Testis (tissue), 3 donors: Measurements from ENCODE around the gene PAX4. TPM values are rescaled to one million over a fixed set of nuclear protein-coding genes. Genes with fewer than 3 reads are reported as not detected.
A peak's percentile ranks its signal among the peaks of the same experiment; 100 is the strongest.

Source experiments
- DNase-seq: peaks from one replicate; pipeline ENCODE4 v3.0.0-alpha.2; 2019
- H3K27ac ChIP-seq, 2 donors: fragments of 200-600 bp; sonication (generic); one replicate each; pipeline ENCODE4 v1.5.1; 2019
- H3K27me3 ChIP-seq: fragments of 200-600 bp; sonication (generic); one replicate; pipeline ENCODE4 v1.5.1; 2019
- H3K36me3 ChIP-seq: fragments of 200-600 bp; sonication (generic); one replicate; pipeline ENCODE4 v1.5.1; 2017; ENCODE audit warnings: low read depth; ENCODE audit errors: missing control alignments
- H3K4me1 ChIP-seq: fragments of 200-600 bp; sonication (generic); one replicate; pipeline ENCODE4 v1.5.1; 2019
- H3K4me3 ChIP-seq, 2 donors: fragments of 200-600 bp; sonication (generic); one replicate each; pipeline ENCODE4 v1.5.1; 2017 to 2019
- H3K9me3 ChIP-seq: fragments of 200-600 bp; sonication (generic); one replicate; pipeline ENCODE4 v1.5.1; 2017
- POLR2A ChIP-seq: fragments of 450-650 bp; IDR thresholded peaks from one replicate; pipeline ENCODE4 v1.6.1; 2017; ENCODE audit warnings: antibody characterized with exemption, mild to moderate bottlenecking, moderate library complexity
- WGBS, 2 donors: methylation state at CpG; one replicate each; pipeline ENCODE4 v1.1.5; 2018; 5-methylcytosine and 5-hydroxymethylcytosine counted together
- intact Hi-C: fragments of 100-400 bp; cut with DNase I; formaldehyde crosslinking; loops from one replicate; pipeline ENCODE4 v1.15.1; 2023; ENCODE audit warnings: low total_unique reads
- polyA plus RNA-seq: library from polyadenylated mRNA; stranded (reverse); fragments of 350-450 nt; fragmentation: Illumina TruSeq; extraction: RNeasy Lipid Tissue Mini Kit (QIAGEN cat#74804); gene quantifications from one replicate; pipeline ENCODE4 v1.2.3, GENCODE V29; 2014; ENCODE audit warnings: low read depth, low replicate concordance; ENCODE audit not compliant: insufficient read depth
- total RNA-seq, 2 donors: library from RNA; depleted of rRNA; stranded (reverse); fragments of >200 nt; gene quantifications; one replicate each; pipeline ENCODE4 v1.2.3, GENCODE V29; 2016
- TF ChIP-seq, protein P1 (sequence below), 3 experiments: fragments of 450-650 bp in 2 of 3; fragments of 200-600 bp in 1 of 3; sonication (generic) in 1 of 3; IDR thresholded peaks; one replicate each; pipeline ENCODE4 v1.5.1; 2016 to 2019; ENCODE audit warnings: antibody characterized with exemption in 3 of 3, mild to moderate bottlenecking in 2 of 3, moderate library complexity in 1 of 3

Gene PAX4
- total and polyA plus RNA-seq, 3 donors from 2014 or later: 0.50 to 0.95 (median 0.55) TPM

GRCh38 chr7:127653396-127653795 is 35.5 kb upstream of the PAX4 start:
- Histone ChIP-seq H3K27me3 (no peaks in the 10 kb centered on the region), H3K36me3 (no peaks in the 10 kb centered on the region), H3K4me1 (peaks cover 30% of the 10 kb centered on the region), H3K4me3 (peak overlapping the region in 1 of 2 donors; percentile 78), H3K27ac (no peak overlapping the region), H3K9me3 (no peaks in the 10 kb centered on the region)
- no peak for DNase-seq
- TF ChIP-seq, protein P1, sequence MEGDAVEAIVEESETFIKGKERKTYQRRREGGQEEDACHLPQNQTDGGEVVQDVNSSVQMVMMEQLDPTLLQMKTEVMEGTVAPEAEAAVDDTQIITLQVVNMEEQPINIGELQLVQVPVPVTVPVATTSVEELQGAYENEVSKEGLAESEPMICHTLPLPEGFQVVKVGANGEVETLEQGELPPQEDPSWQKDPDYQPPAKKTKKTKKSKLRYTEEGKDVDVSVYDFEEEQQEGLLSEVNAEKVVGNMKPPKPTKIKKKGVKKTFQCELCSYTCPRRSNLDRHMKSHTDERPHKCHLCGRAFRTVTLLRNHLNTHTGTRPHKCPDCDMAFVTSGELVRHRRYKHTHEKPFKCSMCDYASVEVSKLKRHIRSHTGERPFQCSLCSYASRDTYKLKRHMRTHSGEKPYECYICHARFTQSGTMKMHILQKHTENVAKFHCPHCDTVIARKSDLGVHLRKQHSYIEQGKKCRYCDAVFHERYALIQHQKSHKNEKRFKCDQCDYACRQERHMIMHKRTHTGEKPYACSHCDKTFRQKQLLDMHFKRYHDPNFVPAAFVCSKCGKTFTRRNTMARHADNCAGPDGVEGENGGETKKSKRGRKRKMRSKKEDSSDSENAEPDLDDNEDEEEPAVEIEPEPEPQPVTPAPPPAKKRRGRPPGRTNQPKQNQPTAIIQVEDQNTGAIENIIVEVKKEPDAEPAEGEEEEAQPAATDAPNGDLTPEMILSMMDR (IDR thresholded peaks at IDR 0.05): no peak
- TF ChIP-seq POLR2A: no peak
- 79% methylated on average over 4 of the region's 4 CpGs for WGBS, 2 donors
- intact Hi-C loops: no loop called here

DNA sequence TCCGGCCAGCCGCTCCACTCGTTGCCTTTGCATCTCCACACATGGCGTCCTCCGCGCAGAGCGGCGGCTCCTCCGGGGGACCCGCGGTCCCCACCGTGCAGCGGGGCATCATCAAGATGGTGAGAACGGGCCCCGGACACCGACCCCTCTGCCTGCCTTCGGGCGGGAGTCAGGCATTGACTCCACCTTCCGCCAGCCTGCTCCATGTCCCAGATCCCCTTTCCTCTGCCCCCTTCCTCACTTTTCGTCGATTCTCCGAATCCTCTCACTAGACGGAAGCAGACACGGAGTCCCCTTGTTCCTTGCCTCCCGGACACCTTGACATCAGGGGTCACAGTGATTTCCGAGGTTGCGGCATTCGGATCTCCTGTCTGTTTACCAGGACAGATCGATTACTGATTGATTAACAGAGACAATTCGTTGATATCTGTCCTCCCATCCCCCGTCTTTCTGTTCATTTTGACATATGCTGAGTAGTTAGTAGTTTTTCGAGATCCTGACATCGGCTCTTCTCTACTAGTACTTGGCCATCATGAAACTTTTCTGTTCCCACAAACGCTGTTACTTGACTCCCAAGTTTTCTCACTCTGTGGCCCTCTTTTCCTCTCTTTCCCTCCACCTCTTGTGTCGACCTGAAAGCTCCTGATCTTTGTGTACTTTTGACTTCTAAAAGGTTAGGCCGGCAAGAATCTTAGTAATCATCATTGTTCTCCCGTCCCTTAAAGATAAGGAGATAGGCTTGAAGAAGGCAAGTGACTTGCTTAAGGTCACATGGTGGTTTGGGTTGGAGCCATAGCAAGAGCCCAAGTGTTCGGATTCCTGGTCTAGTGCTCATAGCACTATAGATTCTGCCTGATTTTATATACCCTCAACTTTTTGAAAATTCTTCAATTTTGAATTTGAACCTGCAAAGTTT is 34.6 kb upstream of the PAX4 start:
- DNase-seq: no peak
- no peak for TF ChIP-seq POLR2A
- TF ChIP-seq, protein P1 (IDR thresholded peaks at IDR 0.05): no peak
- no peaks in the 10 kb centered on the region for H3K36me3 ChIP-seq
- 1 to 2% methylated on average over 32 to 38 of the region's 38 CpGs for WGBS, 2 donors
- intact Hi-C loops: no loop called here
- no peaks in the 10 kb centered on the region for H3K9me3 ChIP-seq
- no peaks in the 10 kb centered on the region for H3K27me3 ChIP-seq
- H3K4me1 ChIP-seq: peaks cover 30% of the 10 kb centered on the region
- H3K27ac ChIP-seq: peak overlapping the region; percentile 91 to 92
- H3K4me3 ChIP-seq: peak overlapping the region; percentile 78 to 87

DNA sequence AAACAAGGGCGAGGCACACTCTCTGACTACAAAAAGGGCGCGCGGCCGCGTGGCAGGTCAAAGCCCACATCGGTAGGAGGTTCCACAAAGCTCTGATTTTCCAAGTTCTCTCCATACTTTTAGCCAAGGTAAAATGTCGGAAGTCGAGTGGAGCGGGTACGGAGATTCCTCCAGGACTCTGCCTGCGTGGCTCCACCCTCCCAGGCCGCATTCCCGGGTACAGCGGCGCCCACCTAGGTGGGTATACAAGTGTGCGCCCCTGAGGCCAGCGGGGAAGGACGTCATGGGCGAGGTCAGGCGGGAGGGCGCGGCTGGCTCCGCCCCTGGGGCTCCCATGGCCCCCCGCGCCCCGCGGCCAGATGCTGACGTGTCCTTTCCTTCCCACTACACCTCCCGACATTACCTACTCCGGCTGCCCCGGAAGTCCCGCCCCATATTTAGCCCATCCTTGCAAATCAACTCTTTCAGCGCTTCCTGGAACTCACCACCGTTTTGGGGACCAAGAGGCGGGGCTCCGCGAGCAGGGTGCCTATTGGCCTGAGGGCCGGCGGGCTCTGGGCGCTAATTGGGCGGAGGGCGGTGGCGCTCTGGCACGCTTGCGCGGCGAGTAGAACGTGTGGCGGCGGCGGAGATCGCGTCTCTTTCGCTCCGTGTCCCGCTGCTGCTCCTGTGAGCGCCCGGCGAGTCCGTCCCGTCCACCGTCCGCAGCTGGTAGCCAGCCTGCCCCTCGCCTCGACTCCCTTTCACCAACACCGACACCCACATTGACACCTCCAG is 33.8 kb upstream of the PAX4 start, which contains the start of gene SND1:
Gene SND1, plus strand, starts transcription at position 639 of the 777 bp plus-strand sequence. CDS start 180 bp downstream, outside the sequence.
- intact Hi-C loops: no loop called here

GRCh38 chr7:127650847-127651555 is 33.1 kb upstream of the PAX4 start:
- Histone ChIP-seq H3K27me3 (no peaks in the 10 kb centered on the region), H3K4me1 (peaks cover 30% of the 10 kb centered on the region), H3K36me3 (no peaks in the 10 kb centered on the region), H3K4me3 (peak overlapping the region; percentile 78 to 87), H3K9me3 (no peaks in the 10 kb centered on the region), H3K27ac (peak overlapping the region; percentile 91 to 92)
- 38 to 39% methylated on average over 28 to 29 of the region's 29 CpGs for WGBS, 2 donors
- no peak for DNase-seq
- intact Hi-C loops: no loop called here
- TF ChIP-seq, protein P1 (IDR thresholded peaks at IDR 0.05): no peak
- no peak for TF ChIP-seq POLR2A

More for the DNA sequence above, 33.8 kb upstream of the PAX4 start, which contains the start of gene SND1:
- no peaks in the 10 kb centered on the region for H3K9me3 ChIP-seq
- H3K4me3 ChIP-seq: peak within 1 kb of the TSS; percentile 78 to 87
- H3K4me1 ChIP-seq: peaks cover 30% of the 10 kb centered on the region
- TF ChIP-seq, protein P1 (IDR thresholded peaks at IDR 0.05): no peak
- TF ChIP-seq POLR2A: peak; percentile 30
- H3K36me3 ChIP-seq: no peaks in the 10 kb centered on the region
- no peaks in the 10 kb centered on the region for H3K27me3 ChIP-seq
- WGBS, 2 donors: 0 to 1% methylated on average over 8 to 67 of the region's 67 CpGs
- peak within 1 kb of the TSS; percentile 91 to 92 for H3K27ac ChIP-seq
- peak; percentile 100 for DNase-seq
